C4-2B (cell line): ENCODE measurements around the gene TICAM2.

ENCODE experiments used
- CTCF ChIP-seq: fragments of 450-650 bp; conservative IDR thresholded peaks from 2 replicates; pipeline ENCODE4 v1.5.1; 2017; ENCODE audit warnings: mild to moderate bottlenecking
- ZFX ChIP-seq: fragments of 450-650 bp; IDR thresholded peaks from 2 replicates; pipeline ENCODE4 v1.6.1; 2017

DNA sequence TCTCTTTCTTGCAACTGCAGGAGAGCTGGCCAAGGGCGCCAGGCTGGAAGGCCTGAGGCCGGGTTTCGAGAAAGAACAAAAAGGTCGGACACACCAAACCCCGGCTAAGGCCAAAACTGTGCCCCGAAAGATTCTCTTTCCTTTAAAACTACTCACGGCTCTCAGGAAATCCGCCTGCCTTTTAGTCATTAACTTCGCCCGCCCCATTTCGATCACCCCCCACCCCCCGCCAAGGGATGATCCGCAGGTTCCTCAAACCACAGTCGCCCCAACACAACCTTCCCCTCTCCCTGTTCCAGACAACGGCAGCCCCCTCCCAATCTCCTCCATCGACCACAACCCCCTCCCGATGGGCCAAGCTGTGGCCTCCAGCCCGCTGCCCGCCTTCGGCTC lies 58.2 kb downstream of the TICAM2 start:
- TF ChIP-seq CTCF (no peak), ZFX (no peak)
